Testis (tissue), 2 donors: Measurements from ENCODE around the gene EIF1.

Experiments
- POLR2A ChIP-seq: fragments of 450-650 bp; IDR thresholded peaks from one replicate; pipeline ENCODE4 v1.6.1; 2017; ENCODE audit warnings: antibody characterized with exemption, mild to moderate bottlenecking, moderate library complexity
- TF ChIP-seq, protein P1 (sequence below), 3 experiments: fragments of 450-650 bp in 2 of 3; fragments of 200-600 bp in 1 of 3; sonication (generic) in 1 of 3; IDR thresholded peaks; one replicate each; pipeline ENCODE4 v1.5.1; 2016 to 2019; ENCODE audit warnings: antibody characterized with exemption in 3 of 3, mild to moderate bottlenecking in 2 of 3, moderate library complexity in 1 of 3

DNA sequence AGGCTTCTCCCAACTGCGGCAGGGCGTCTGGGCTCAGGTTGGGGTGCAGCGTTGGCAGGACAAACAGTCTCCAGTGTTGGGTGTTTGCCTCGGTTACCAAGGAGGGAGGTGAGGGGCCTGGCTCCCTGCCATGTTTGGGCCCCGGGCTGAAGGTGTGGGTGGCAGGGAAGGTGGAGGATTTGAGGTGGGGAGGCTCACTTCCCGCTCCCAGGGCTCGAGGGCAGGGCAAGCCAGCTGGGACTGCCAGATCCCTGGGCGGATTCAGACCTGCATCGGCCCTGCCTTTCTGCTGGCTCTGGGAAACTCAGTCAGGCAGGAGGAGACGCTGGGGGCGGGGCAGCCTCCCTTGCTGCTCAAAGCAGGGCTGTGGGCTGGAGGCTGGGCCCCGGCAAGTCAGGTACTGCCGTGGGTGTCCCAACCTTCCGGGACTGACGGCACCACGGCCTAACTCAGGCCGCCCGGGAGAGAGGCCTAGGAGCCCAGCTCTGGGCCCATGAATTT, 33.0 kb upstream of the EIF1 start:
- TF ChIP-seq, protein P1, sequence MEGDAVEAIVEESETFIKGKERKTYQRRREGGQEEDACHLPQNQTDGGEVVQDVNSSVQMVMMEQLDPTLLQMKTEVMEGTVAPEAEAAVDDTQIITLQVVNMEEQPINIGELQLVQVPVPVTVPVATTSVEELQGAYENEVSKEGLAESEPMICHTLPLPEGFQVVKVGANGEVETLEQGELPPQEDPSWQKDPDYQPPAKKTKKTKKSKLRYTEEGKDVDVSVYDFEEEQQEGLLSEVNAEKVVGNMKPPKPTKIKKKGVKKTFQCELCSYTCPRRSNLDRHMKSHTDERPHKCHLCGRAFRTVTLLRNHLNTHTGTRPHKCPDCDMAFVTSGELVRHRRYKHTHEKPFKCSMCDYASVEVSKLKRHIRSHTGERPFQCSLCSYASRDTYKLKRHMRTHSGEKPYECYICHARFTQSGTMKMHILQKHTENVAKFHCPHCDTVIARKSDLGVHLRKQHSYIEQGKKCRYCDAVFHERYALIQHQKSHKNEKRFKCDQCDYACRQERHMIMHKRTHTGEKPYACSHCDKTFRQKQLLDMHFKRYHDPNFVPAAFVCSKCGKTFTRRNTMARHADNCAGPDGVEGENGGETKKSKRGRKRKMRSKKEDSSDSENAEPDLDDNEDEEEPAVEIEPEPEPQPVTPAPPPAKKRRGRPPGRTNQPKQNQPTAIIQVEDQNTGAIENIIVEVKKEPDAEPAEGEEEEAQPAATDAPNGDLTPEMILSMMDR (IDR thresholded peaks at IDR 0.05): no peak
- no peak for TF ChIP-seq POLR2A
